ENCODE data around the gene CPNE7.

GRCh38 chr16:89548344-89549006 lies 27.1 kb upstream of the CPNE7 start:
- TF ChIP-seq POLR2A (IDR thresholded peaks at IDR 0.05; ENCODE audit: low read length) = no peak
- TF ChIP-seq GATA1 (IDR thresholded peaks at IDR 0.05; ENCODE audit: low read depth, low read length) = no peak

Measured in erythroblast (primary cell).